MM.1S (cell line): ENCODE data around the gene CSRP2.

Source experiments
- EZH2 ChIP-seq: fragments of 300-600 bp; sonication (generic); optimal IDR thresholded peaks from 2 replicates; pipeline ENCODE3; 2017; ENCODE audit warnings: low read depth, mild to moderate bottlenecking, antibody characterized with exemption, low read length, mixed read lengths
- EZH2phosphoT487 ChIP-seq: fragments of 300-600 bp; sonication (generic); IDR thresholded peaks from 2 replicates; pipeline ENCODE4 v1.6.1; 2018; ENCODE audit warnings: antibody characterized with exemption, low read length
- TF ChIP-seq, protein P1 (sequence below): fragments of 300-600 bp; sonication (generic); IDR thresholded peaks from 2 replicates; pipeline ENCODE4 v1.5.1; 2016; ENCODE audit warnings: antibody characterized with exemption, low read length, mixed read lengths

DNA sequence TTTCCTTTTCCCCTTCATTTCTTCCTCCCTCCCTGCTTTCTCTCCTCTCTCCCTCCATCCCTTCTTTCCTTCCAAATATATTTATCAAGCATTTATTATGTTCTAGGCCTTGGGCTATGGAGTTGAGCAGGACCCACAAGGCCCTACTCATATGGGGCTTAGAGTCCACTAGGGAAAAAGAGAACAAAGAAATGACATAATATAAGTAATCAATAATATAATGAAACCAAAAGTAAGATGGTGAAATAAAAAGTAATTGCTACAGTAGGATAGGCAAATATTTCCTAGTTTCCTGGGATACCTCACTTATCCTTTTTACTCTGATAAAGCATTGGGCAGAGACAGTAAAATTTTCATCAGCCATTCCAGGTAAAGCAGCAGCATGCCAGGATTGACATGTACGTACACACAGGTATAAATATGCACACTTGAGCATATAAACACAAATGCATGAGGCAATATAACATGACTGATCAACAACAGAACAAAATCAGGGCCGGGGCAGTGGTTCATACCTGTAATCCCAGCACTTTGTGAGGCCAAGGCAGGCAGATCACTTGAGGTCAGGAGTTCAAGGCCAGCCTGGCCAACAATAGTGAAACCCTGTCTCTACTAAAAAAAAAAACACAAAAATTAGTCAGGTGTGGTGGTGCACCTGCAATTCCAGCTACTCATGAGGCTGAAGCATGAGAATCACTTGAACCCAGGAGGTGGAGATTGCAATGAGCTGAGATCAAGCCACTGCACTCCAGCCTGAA lies 35.5 kb upstream of the CSRP2 start:
- TF ChIP-seq EZH2: no peak
- TF ChIP-seq, protein P1, sequence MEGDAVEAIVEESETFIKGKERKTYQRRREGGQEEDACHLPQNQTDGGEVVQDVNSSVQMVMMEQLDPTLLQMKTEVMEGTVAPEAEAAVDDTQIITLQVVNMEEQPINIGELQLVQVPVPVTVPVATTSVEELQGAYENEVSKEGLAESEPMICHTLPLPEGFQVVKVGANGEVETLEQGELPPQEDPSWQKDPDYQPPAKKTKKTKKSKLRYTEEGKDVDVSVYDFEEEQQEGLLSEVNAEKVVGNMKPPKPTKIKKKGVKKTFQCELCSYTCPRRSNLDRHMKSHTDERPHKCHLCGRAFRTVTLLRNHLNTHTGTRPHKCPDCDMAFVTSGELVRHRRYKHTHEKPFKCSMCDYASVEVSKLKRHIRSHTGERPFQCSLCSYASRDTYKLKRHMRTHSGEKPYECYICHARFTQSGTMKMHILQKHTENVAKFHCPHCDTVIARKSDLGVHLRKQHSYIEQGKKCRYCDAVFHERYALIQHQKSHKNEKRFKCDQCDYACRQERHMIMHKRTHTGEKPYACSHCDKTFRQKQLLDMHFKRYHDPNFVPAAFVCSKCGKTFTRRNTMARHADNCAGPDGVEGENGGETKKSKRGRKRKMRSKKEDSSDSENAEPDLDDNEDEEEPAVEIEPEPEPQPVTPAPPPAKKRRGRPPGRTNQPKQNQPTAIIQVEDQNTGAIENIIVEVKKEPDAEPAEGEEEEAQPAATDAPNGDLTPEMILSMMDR: no peak
- TF ChIP-seq EZH2phosphoT487: no peak
